ENCODE measurements around the gene ADAMTSL1.

The ADAMTSL1 gene

GRCh38 chr9:18666986-18667772, 193.2 kb downstream of the ADAMTSL1 start:
- no peak for DNase-seq

- DNase-seq: no peak
Measured at GRCh38 chr9:18668944-18669343, 195.0 kb downstream of the ADAMTSL1 start.

- DNase-seq: no peak
Measured at GRCh38 chr9:18672706-18673105, 198.8 kb downstream of the ADAMTSL1 start.

GRCh38 chr9:18673179-18673578, 199.2 kb downstream of the ADAMTSL1 start:
- no peak for DNase-seq

- no peak for DNase-seq
Measured at GRCh38 chr9:18675332-18675731, 201.4 kb downstream of the ADAMTSL1 start.

GRCh38 chr9:18675973-18676372, 202.0 kb downstream of the ADAMTSL1 start:
- no peak for DNase-seq

- no peak for DNase-seq
Measured at GRCh38 chr9:18676525-18676924, 202.6 kb downstream of the ADAMTSL1 start.

- no peak for DNase-seq
Measured at GRCh38 chr9:18678821-18679590, 205.1 kb downstream of the ADAMTSL1 start.

- no peak for DNase-seq
Measured at GRCh38 chr9:18682907-18683306, 209.0 kb downstream of the ADAMTSL1 start.

GRCh38 chr9:18683312-18683711, 209.4 kb downstream of the ADAMTSL1 start:
- DNase-seq: no peak

- no peak for DNase-seq
Measured at GRCh38 chr9:18683851-18684250, 209.9 kb downstream of the ADAMTSL1 start.

GRCh38 chr9:18684593-18685317, 210.8 kb downstream of the ADAMTSL1 start:
- no peak for DNase-seq

GRCh38 chr9:18688581-18689565, 214.9 kb downstream of the ADAMTSL1 start:
- DNase-seq: no peak

GRCh38 chr9:18689921-18690320, 216.0 kb downstream of the ADAMTSL1 start:
- no peak for DNase-seq

- DNase-seq: no peak
Measured at GRCh38 chr9:18692268-18692667, 218.3 kb downstream of the ADAMTSL1 start.

- DNase-seq: no peak
Measured at GRCh38 chr9:18692962-18693361, 219.0 kb downstream of the ADAMTSL1 start.

- DNase-seq: no peak
Measured at GRCh38 chr9:18694959-18695668, 221.2 kb downstream of the ADAMTSL1 start.

- no peak for DNase-seq
Measured at GRCh38 chr9:18698992-18699391, 225.0 kb downstream of the ADAMTSL1 start.

GRCh38 chr9:18699764-18700163, 225.8 kb downstream of the ADAMTSL1 start:
- DNase-seq: no peak

GRCh38 chr9:18700714-18701113, 226.8 kb downstream of the ADAMTSL1 start:
- DNase-seq: no peak

GRCh38 chr9:18703151-18703900, 229.4 kb downstream of the ADAMTSL1 start:
- no peak for DNase-seq
